K562 (cell line): Measurements from ENCODE around the gene ZNF234. TPM values are rescaled to one million over a fixed set of nuclear protein-coding genes. Genes with fewer than 3 reads are reported as not detected.
A peak's percentile ranks its signal among the peaks of the same experiment; 100 is the strongest.

ENCODE experiments used
- ARHGAP35 ChIP-seq: fragments of 450-650 bp; IDR thresholded peaks from 2 replicates; pipeline ENCODE4 v1.6.1; 2018; ENCODE audit not compliant: partially characterized antibody
- ARID2 ChIP-seq: fragments of 450-650 bp; IDR thresholded peaks from 2 replicates; pipeline ENCODE4 v1.6.1; 2017; ENCODE audit warnings: antibody characterized with exemption, mild to moderate bottlenecking
- ARNT ChIP-seq, 2 experiments: fragments of 450-650 bp; IDR thresholded peaks; 2 replicates each; pipeline ENCODE4 v1.6.1; 2016; ENCODE audit warnings: mild to moderate bottlenecking in 1 of 2
- BCL6 ChIP-seq: fragments of 250-450 bp; sonication (Bioruptor Pico); IDR thresholded peaks from 2 replicates; pipeline ENCODE4 v1.4.0; 2020
- CXXC5 ChIP-seq: fragments of 250-450 bp; sonication (Bioruptor Pico); IDR thresholded peaks from 2 replicates; pipeline ENCODE4 v1.8.0; 2022; ENCODE audit warnings: inconsistent platforms, mild to moderate bottlenecking, moderate library complexity
- HDAC1 ChIP-seq, 2 experiments: fragments of 450-650 bp; IDR thresholded peaks; 2 replicates each; pipeline ENCODE4 v1.6.1; 2016 to 2017; ENCODE audit warnings: inconsistent platforms in 1 of 2, mild to moderate bottlenecking in 1 of 2, moderate library complexity in 1 of 2
- HEY1 ChIP-seq: fragments of 250-450 bp; sonication (Bioruptor Pico); IDR thresholded peaks from 2 replicates; pipeline ENCODE4 v1.5.0; 2020; ENCODE audit warnings: mild to moderate bottlenecking, moderate library complexity, borderline replicate concordance
- HMG20A ChIP-seq: fragments of 450-650 bp; formaldehyde crosslinking; conservative IDR thresholded peaks from 2 replicates; pipeline ENCODE4 v1.4.0; 2020; ENCODE audit warnings: mild to moderate bottlenecking, mixed read lengths
- L3MBTL2 ChIP-seq: fragments of 450-650 bp; IDR thresholded peaks from 2 replicates; pipeline ENCODE4 v1.6.1; 2016; ENCODE audit warnings: mild to moderate bottlenecking, moderate library complexity
- MEF2A ChIP-seq: IDR thresholded peaks from 2 replicates; pipeline ENCODE4 v1.6.1; 2011; ENCODE audit warnings: low read depth, mild to moderate bottlenecking, low read length, moderate library complexity; ENCODE audit not compliant: control insufficient read depth
- RCOR1 ChIP-seq, 2 experiments: IDR thresholded peaks; 2 replicates each; pipeline ENCODE4 v1.6.1; 2012; ENCODE audit warnings: low read depth in 2 of 2, low read length in 2 of 2, borderline replicate concordance in 1 of 2, improper control_type of control experiment in 1 of 2
- SIRT6 ChIP-seq: IDR thresholded peaks from one replicate; pipeline ENCODE4 v1.6.1; 2012; ENCODE audit warnings: low read depth, mild to moderate bottlenecking, control low read depth, inconsistent platforms, low read length, moderate library complexity
- SPI1 ChIP-seq: IDR thresholded peaks from 2 replicates; pipeline ENCODE4 v1.6.1; 2011; ENCODE audit warnings: low read depth, low read length, control low read depth, borderline replicate concordance
- SREBF2 ChIP-seq: sonication (generic); formaldehyde crosslinking; IDR thresholded peaks from 2 replicates; pipeline ENCODE4 v1.4.0; 2020; ENCODE audit warnings: mild to moderate bottlenecking, missing genetic modification reagents
- STAT5A ChIP-seq: IDR thresholded peaks from 2 replicates; pipeline ENCODE4 v1.6.1; 2012; ENCODE audit warnings: low read length, inconsistent platforms, borderline replicate concordance
- TAF9B ChIP-seq: fragments of 450-650 bp; IDR thresholded peaks from 2 replicates; pipeline ENCODE4 v1.6.1; 2018; ENCODE audit warnings: mild to moderate bottlenecking; ENCODE audit not compliant: partially characterized antibody
- TEAD2 ChIP-seq: fragments of 450-650 bp; IDR thresholded peaks from 2 replicates; pipeline ENCODE4 v1.6.1; 2016; ENCODE audit warnings: missing genetic modification characterization, control low read depth, missing compliant biosample characterization
- ZBTB7A ChIP-seq: IDR thresholded peaks from 2 replicates; pipeline ENCODE4 v1.6.1; 2011; ENCODE audit warnings: low read depth, mild to moderate bottlenecking, low read length, moderate library complexity, borderline replicate concordance; ENCODE audit not compliant: control insufficient read depth
- ZNF354B ChIP-seq: fragments of 250-450 bp; sonication (Bioruptor Pico); IDR thresholded peaks from 2 replicates; pipeline ENCODE4 v1.4.0; 2020
- ZNF75A ChIP-seq: fragments of 450-650 bp; formaldehyde crosslinking; IDR thresholded peaks from 2 replicates; pipeline ENCODE4 v1.4.0; 2020; ENCODE audit warnings: mild to moderate bottlenecking
- polyA plus RNA-seq, 8 experiments: library from polyadenylated mRNA; depleted of rRNA in 4 of 8; stranded (reverse) in 5 of 8; unstranded in 3 of 8; fragments of >200 nt; fragmentation: Nextera tagmentation in 2 of 8; fragmentation: Illumina TruSeq in 1 of 8; extraction: Ambion mirVana in 2 of 8; extraction: Trizol in 1 of 8; gene quantifications; 2 replicates each; pipeline versions ENCODE4 v1.2.1 to v1.2.3, GENCODE V29; 2011 to 2014; ENCODE audit warnings: inconsistent platforms in 1 of 8, missing spikeins in 1 of 8
- total RNA-seq, 7 experiments: library from RNA; depleted of rRNA in 6 of 7; stranded (reverse); fragments of >200 nt in 6 of 7; fragmentation: Illumina TruSeq in 2 of 7; extraction: Trizol in 2 of 7; gene quantifications; 2 replicates each; pipeline versions ENCODE4 v1.2.1 to v1.2.3, GENCODE V29; 2011 to 2021; ENCODE audit warnings: low replicate concordance in 1 of 7
- TF ChIP-seq, protein P1 (sequence below): sonication (generic); formaldehyde crosslinking; IDR thresholded peaks from 2 replicates; pipeline ENCODE4 v1.8.1; 2023; ENCODE audit warnings: mild to moderate bottlenecking, missing genetic modification reagents, moderate library complexity
- TF ChIP-seq, protein P2 (sequence below): sonication (generic); formaldehyde crosslinking; IDR thresholded peaks from 2 replicates; pipeline ENCODE4 v1.8.0; 2022; ENCODE audit warnings: mild to moderate bottlenecking, missing genetic modification reagents
- TF ChIP-seq, protein P3 (sequence below): sonication (generic); formaldehyde crosslinking; IDR thresholded peaks from 2 replicates; pipeline ENCODE4 v1.8.0; 2022; ENCODE audit warnings: missing genetic modification reagents, mild to moderate bottlenecking, borderline replicate concordance
- TF ChIP-seq, protein P4 (sequence below): IDR thresholded peaks from 2 replicates; pipeline ENCODE4 v1.6.1; 2014; ENCODE audit warnings: antibody characterized with exemption

Gene ZNF234
- total and polyA plus RNA-seq, 9 of the 15 experiments (the other 6 are each of a cell fraction or from before 2014, with no cell fraction given): 0.82 to 2.9 (median 1.5) TPM

DNA sequence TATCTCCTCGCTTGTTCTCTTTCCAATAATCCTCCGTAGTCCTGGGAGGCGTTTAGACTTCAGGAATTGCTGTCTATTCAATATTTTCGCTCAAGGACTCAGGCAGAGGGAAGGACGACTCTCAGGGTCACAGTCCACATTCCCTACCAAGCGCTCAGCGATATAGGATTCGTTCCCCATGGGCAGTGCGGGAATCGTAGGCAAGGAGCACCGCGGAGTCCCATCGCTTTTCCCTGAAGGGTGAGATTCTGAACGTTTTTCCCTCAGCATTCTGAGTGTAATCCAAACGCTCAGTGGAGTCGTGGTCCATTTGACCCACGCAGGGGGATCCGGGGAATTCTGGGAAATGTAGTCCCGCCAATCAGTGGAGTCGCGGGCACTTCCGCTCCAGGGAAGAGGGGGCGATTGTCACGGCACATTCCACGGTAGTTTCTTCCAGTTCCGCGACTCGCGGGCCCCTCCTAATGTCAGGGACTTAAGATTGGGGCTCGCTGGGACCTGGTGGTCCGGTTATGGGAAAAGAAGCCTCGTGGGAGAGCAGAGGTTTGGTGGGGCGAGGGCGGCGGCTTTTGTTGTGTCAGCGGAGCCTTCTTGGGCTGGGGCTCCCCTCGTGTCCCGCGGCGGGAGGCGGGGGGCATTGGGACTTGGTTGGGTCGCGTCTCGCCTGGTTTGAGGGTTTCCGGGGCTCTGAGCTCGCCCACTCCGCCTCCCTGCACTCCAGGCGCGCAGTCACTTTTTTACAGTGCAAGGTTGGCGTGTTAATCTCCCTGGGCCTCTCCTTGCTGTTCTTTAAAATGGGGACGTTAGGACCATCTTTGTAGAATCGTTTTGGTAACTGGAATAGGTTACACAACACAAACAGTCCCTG lies at the start of gene ZNF234 (continued):
- TF ChIP-seq, protein P1, sequence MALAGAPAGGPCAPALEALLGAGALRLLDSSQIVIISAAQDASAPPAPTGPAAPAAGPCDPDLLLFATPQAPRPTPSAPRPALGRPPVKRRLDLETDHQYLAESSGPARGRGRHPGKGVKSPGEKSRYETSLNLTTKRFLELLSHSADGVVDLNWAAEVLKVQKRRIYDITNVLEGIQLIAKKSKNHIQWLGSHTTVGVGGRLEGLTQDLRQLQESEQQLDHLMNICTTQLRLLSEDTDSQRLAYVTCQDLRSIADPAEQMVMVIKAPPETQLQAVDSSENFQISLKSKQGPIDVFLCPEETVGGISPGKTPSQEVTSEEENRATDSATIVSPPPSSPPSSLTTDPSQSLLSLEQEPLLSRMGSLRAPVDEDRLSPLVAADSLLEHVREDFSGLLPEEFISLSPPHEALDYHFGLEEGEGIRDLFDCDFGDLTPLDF (CRISPR knock-in tag): no peak
- TF ChIP-seq SIRT6 (no peak), ZBTB7A (peak; percentile 33; the same call in 1 of the 2 replicates), SPI1 (peak; percentile 78), MEF2A (no peak), L3MBTL2 (no peak; the same call in 1 of the 2 replicates), HDAC1 (IDR thresholded peaks at IDR 0.05) (no peak), ARHGAP35 (no peak), SREBF2 (CRISPR knock-in tag) (no peak), ARID2 (no peak), RCOR1 (IDR thresholded peaks at IDR 0.05; ENCODE audit: borderline replicate concordance in 1 of 2, low read depth in 2 of 2, low read length in 2 of 2) (peak in 1 of 2 experiments; percentile 52; a peak in 1 of 4 replicates), CXXC5 (peak; percentile 40; the same call in 1 of the 2 replicates), ZNF75A (CRISPR knock-in tag) (no peak), HEY1 (no peak), BCL6 (CRISPR knock-in tag) (no peak), ARNT (IDR thresholded peaks at IDR 0.05) (no peak), STAT5A (no peak), TEAD2 (no peak), HMG20A (CRISPR knock-in tag) (no peak), ZNF354B (CRISPR knock-in tag) (no peak), TAF9B (no peak)
- TF ChIP-seq, protein P2, sequence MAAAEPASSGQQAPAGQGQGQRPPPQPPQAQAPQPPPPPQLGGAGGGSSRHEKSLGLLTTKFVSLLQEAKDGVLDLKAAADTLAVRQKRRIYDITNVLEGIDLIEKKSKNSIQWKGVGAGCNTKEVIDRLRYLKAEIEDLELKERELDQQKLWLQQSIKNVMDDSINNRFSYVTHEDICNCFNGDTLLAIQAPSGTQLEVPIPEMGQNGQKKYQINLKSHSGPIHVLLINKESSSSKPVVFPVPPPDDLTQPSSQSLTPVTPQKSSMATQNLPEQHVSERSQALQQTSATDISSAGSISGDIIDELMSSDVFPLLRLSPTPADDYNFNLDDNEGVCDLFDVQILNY: no peak
- TF ChIP-seq, protein P3, sequence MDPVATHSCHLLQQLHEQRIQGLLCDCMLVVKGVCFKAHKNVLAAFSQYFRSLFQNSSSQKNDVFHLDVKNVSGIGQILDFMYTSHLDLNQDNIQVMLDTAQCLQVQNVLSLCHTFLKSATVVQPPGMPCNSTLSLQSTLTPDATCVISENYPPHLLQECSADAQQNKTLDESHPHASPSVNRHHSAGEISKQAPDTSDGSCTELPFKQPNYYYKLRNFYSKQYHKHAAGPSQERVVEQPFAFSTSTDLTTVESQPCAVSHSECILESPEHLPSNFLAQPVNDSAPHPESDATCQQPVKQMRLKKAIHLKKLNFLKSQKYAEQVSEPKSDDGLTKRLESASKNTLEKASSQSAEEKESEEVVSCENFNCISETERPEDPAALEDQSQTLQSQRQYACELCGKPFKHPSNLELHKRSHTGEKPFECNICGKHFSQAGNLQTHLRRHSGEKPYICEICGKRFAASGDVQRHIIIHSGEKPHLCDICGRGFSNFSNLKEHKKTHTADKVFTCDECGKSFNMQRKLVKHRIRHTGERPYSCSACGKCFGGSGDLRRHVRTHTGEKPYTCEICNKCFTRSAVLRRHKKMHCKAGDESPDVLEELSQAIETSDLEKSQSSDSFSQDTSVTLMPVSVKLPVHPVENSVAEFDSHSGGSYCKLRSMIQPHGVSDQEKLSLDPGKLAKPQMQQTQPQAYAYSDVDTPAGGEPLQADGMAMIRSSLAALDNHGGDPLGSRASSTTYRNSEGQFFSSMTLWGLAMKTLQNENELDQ (CRISPR knock-in tag): no peak
- TF ChIP-seq, protein P4, sequence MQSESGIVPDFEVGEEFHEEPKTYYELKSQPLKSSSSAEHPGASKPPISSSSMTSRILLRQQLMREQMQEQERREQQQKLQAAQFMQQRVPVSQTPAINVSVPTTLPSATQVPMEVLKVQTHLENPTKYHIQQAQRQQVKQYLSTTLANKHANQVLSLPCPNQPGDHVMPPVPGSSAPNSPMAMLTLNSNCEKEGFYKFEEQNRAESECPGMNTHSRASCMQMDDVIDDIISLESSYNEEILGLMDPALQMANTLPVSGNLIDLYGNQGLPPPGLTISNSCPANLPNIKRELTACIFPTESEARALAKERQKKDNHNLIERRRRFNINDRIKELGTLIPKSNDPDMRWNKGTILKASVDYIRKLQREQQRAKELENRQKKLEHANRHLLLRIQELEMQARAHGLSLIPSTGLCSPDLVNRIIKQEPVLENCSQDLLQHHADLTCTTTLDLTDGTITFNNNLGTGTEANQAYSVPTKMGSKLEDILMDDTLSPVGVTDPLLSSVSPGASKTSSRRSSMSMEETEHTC: no peak
